HG02763 (cell line): ENCODE measurements around the gene SNIP1.
"Not testable (repeated sequence)": the region's sequence is repeated elsewhere in the genome, so short reads cannot be mapped to it uniquely, and the experiment has no call there.

Experiments used
- ATAC-seq: cut with Tn5 transposase; IDR thresholded peaks from one replicate; pipeline ENCODE4 v1.9.1; 2021; ENCODE audit warnings: mild to moderate bottlenecking, moderate library complexity; ENCODE audit not compliant: unreplicated experiment

Gene SNIP1, protein sequence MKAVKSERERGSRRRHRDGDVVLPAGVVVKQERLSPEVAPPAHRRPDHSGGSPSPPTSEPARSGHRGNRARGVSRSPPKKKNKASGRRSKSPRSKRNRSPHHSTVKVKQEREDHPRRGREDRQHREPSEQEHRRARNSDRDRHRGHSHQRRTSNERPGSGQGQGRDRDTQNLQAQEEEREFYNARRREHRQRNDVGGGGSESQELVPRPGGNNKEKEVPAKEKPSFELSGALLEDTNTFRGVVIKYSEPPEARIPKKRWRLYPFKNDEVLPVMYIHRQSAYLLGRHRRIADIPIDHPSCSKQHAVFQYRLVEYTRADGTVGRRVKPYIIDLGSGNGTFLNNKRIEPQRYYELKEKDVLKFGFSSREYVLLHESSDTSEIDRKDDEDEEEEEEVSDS

DNA sequence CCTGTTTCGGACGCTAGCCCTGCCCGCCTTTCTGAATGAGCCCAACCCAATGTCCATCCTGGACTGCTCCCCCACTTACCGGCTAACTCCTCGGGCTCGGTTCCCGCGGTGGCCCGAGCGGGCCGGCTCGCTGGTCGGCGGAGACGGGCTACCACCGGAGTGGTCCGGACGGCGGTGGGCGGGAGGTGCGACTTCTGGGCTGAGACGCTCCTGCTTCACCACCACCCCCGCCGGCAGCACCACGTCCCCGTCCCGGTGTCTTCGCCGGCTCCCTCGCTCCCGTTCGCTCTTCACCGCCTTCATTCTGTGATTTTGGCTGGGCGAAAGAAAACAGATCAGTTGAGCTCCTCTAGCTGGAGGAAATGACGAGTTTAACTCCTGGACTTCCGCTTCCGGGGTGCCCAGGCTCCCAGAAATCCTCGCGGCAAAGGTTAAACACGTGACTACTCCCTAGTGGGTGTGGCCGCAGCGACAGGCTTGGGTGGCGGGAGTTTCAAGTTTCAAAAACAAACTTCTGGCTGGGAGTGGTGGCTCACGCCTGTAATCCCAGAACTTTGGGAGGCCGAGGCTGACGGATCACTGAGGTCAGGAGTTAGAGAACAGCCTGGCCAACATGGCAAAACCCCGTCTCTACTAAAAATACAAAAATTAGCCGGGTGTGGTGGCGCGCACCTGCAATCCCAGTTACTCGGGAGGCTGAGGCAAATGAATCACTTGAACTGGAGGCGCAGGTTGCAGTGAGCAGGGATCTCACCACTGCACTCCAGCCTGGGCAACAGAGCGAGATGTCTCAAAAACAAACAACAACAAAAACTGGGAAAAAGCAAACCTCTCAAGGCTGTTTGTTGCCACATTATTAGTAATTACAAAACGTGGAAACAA is at the start of gene SNIP1:
Gene SNIP1 (minus strand): TSS at position 367 of the 882 bp plus-strand sequence. CDS start 64 bp downstream, at position 303.
- peak; percentile 81 for ATAC-seq

DNA sequence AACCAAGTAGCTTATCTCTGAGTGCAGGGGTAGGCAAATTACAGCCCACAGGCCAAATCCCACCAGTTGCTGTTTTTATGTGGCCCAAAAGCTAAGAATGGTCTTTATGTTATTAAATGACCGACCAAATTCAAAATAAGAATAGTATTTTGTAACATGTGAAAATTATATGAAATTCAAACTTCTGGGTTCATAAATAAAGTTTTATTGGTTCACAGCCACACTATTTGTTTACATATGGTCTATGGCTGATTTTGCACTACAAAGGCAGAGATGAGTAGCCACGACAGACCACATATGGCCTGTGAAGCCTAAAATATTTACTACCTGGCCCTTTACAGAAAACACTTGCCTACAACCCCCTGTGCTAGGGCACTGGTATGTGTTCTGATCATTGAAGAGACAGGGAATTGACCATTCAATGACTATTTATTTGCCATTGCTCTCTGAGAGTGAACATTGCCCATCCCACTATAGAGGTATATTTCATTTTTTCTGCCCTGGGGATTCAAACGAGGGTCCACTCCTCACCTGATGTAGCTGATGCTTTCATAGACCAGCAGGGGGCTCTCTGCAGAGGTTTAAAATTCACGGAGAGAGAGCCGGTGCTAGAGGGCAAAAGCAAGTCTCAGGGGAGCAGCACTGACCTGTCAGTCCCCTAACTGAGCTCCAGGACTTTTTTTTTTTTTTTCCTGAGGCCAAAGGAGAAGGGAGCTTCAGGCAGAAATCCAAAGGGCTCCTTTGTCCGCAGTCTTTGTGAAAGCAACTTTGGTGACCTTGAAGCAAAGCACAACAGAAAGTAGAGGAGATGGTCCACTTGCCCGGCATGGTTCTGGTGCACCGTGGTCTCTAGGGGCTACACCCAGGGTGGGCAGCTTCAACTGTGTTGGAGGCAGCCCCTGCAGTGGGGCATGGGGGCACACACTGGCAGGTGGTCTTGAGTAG is 48.9 kb upstream of the SNIP1 start:
- ATAC-seq: no peak

DNA sequence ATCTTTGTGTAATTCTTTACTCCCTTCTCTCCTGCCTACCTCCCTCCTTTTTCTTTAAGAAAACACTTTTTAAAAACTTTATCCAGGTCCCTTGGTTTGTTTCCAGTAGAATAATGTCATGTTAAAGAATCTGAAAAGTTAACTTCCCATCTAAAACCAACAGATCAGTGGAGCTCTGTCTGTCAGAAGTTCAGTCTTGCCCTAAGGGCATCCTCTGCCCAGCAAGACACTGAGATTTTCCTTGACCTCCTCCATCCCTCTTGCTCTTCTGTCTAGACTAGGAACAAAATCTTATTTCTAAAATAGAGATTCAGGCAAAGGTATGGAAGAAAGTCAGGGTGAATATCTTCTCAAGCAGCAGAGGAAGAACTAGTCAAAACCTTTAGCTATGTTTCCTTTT is 47.3 kb upstream of the SNIP1 start:
- no peak for ATAC-seq

DNA sequence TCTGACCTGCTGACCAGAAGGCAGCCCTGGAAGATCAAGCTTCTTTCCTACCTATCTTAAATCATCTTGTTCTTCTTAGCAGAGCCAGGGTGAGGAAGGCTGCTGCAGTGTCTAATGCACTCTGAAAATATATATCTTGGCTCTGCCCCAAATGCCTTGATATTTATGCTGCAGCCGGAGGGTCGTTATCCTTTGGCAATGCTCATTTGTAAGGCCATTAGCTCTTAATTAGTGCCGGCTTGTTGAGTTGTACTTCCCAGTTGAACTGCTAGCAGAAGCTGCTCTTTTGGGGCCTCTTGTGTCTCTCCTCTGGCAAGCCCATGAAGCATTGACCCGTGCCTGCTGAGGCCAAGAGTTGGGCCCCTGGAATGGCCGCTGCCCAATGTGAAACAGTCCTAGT is 45.8 kb upstream of the SNIP1 start:
- no peak for ATAC-seq

DNA sequence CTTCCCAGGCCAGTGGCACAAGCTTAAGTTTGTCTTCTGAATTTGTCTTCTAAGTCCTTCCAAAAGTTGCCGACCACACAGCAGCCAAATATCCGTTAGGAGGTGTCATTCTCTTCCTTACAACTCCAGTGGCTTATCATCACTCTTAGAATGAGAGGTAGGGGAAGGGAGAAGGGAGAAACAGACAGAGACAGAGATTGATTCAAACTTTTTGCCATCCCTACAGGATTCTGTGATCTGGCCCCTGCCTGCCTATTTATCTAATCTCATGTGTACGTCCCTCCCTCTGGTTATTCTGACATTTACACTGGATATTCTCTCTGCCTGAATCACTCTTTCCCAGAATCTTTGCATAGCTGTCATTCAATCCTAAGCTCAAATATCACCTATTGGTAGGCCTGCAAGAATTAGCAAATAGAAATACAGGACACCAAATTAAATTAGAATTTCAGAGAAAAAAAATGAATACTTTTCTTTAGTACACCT is 42.1 kb upstream of the SNIP1 start:
- no peak for ATAC-seq

DNA sequence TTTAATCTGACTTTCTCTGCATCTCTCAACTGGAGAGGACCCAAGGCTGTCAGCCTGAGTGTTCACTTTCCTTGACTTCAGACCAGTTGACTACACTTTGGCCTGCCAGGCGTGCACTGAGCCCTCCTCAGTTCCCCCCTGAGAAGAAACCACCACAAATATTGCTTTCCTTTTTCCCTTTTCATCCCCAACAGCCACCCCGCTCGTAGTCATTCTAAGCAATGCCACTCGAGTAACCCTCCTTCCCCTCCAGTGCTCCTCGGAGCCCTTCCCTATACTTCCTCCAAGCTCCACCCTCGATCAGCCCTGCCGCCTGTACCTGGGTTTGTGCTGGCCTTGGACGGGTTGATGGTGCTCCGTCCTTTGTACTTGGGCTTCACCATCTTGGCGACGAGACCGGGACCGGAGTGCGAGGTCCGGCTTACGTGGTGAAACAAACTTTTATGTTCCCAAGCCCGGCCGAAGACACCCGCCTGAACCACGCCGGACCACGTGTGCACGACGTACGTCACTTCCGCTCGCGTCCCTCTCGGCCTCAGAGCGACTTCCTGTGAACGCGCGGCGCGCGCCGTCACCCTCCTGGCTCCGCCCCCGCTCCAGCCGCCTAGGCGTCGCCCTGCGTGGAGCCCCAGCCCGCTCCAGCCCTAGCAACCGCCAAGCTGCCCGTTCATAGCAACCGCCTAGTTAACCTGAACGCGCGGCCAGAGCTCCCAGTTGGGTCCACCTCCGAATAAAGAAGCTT is 41.5 kb upstream of the SNIP1 start, which contains the start of gene GNL2:
Gene GNL2 (minus strand): TSS at position 498 of the 742 bp plus-strand sequence. CDS start 115 bp downstream, at position 383.
- peak; percentile 97 for ATAC-seq

DNA sequence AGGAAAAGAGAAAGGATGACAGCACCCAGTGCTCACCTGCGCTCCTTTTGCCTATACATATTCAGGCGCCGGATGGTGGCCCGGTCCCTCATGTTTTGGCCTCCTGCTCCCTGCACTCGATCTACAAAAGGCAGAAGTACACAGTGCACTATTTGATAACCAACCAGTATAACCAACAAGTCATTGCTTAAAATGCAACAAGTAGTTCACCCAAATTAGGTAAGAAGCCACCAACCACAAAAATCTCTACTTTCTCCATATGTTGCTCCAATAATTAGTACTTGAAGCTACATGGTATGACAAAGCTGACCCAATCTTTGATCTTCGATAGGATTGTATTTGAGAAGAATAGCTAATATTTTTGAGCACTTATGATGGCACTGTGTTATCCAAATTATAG is 39.6 kb upstream of the SNIP1 start:
- ATAC-seq: no peak

DNA sequence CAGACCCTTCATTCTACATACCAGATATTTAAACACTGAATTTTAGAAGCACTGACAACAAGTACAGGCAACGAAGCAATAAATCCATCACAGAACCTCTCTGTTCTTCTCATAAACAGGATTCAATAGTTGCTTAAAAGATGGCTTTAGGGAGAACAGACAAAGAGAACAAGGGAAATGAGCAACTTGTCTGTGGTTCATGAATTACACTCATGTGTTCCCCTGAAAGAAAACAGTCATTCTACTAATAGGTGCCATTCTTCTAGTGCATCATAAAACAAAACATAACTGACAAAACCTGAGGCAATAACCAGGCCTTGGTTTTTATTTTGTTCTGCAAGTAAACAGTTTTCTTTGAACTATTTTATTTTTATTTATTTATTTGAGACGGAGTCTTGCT is 34.8 kb upstream of the SNIP1 start:
- ATAC-seq: no peak

DNA sequence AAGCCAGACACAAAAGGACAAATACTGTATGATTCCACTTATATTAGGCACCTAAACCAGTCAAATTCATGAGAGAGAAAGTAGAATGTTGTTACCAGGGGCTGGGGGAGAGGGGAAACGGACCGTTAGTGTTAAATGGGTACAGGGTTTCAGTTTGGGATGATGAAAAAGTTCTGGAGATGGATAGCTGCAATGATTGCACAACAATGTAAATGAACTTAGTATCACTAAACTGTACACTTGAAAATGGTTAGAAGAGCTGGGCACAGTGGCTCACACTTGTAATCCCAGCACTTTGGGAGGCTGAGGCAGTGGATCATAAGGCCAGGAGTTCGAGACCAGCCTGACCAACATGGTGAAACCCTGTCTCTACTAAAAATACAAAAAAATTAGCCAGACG is 30.5 kb upstream of the SNIP1 start:
- not testable (repeated sequence) for ATAC-seq

DNA sequence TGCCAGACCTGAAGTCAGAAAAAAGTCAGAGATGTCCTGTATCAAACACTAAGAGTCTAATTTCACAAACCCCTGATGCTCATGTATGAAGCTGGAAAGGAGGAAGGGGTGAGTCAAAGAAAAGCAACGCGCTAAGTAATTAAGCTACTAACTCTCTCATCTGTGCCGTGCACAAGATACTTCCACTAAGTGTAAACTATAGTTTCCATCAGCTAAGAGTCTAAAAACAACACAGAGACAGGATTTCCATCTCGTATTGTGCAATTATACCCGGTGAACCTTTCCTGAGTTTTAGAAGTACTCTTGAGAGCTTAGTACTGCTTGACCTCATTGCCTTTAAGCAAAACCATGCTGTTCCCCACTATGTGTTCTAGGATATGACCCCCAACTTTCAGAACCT is 21.6 kb upstream of the SNIP1 start:
- no peak for ATAC-seq

DNA sequence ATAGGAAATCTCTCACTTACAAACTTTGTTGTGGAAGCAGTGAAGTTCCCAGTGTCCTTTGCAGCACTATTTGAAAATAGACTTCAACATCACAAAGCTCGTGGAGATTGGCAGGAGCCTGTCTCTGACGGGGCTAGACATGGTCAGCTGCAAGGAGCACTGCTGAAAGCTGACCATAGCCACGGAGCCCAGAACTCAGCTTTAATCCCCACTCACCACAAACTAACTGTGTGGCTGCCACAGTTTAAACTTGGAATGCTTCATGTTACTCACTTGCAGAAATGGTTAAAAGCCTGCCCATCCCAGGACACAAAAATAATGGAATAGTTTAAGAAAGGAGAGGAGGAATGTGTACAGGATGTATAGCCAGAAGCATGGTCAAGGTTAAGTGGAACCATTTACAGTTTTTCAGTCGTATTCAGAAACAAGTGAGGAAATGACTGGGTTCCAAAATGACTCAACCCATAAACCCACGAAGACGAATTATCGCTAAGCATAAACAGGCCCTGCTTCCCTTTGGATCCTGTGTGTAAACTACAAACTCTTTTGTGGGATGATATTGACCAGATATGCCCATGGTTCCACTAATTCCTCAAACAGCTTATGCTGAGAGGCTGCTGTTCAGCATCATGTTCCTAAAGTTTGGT is 20.9 kb upstream of the SNIP1 start:
- no peak for ATAC-seq

DNA sequence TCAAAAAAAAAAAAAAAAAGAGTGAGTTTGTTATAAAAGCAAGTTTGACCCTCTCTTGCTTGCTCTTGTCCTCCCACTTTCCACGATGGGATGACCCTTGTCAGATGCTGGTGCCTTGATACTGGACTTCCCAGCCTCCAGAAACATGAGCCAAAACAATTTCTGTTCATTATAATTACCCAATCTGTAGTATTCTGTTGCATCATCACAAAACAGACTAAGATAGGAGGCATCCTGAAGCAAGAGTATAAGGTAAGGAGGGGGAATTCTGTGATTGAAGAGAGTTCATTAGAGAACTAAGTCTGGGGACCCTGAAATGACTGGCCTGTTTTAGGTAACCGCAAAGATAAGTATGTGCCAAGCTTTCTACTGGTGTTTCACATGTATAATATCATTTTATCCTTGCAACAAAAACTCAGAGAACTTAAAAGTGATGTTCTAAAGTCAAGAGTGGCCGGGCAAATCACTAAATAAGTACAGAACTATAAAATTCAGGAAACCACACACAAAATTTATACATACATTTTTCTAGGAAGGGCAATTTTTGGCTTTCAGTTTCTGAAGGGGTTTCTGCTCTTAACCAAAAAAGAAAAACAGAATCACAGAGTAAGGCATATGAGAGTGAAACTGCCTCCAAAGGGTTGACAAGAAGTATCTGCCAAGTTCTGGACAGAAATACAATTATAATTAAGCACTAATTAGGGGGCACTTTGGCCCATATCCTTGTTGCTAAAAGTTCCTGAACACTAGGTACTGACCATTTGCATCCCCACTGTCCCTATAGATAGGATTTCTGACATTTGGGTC is 16.6 kb upstream of the SNIP1 start:
- ATAC-seq: no peak

DNA sequence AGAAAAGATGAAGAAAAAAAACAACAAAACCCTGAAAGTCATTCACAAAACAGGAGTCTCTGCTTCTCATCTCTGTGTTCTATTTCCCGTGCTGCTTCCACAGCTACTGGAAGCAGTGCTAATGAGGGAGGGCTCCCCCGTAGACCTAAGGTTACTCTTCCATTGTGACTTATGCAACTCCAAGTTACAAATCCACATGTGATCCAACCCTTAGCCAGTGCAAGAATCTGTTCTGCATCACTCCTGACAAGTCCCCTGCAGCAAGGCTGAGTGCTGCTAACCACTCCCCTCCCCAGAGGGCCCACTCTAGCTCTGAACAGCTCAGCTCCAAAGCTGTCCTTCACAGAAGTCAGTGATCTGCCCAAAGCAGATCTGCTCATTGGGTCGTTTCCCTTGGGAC is 12.9 kb upstream of the SNIP1 start:
- ATAC-seq: no peak

DNA sequence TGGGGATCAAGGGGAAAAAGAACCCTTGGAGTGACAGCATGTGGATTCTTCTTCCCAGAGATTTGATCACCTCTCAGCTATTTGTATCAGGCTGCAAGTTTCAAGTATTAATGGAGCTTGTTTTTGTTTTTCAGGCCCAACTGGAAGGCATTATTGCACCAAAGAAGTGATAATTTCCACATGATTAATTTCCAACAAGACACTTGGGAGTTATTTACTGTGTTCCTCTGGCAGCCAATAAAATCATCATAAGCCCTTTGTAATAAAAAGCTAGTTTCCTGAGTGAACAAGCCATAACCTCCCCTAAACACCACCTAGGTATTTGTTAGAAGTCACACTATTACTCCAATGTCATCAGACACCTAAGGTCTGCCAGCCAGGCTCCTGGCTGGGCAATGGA is 10.8 kb upstream of the SNIP1 start:
- ATAC-seq: no peak

DNA sequence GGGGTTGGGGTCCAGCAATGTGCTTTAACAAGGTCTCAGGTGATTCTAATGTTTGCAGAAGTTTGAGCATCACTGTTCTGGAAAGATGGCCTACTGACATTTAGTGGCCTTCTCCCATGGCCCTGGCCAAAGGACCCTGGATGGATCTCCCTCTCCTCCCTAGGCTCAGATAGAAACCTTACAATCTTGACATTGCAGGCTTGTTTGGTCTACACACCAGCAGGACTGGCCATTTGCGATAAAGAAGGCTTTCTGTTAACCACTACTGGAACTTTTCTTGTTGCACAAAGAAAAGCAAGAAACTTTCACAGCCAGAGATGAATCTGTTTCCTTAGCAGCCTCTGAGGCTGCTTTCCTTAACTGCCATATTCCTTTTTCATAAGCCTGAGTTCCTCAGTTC is 8.9 kb upstream of the SNIP1 start:
- no peak for ATAC-seq

DNA sequence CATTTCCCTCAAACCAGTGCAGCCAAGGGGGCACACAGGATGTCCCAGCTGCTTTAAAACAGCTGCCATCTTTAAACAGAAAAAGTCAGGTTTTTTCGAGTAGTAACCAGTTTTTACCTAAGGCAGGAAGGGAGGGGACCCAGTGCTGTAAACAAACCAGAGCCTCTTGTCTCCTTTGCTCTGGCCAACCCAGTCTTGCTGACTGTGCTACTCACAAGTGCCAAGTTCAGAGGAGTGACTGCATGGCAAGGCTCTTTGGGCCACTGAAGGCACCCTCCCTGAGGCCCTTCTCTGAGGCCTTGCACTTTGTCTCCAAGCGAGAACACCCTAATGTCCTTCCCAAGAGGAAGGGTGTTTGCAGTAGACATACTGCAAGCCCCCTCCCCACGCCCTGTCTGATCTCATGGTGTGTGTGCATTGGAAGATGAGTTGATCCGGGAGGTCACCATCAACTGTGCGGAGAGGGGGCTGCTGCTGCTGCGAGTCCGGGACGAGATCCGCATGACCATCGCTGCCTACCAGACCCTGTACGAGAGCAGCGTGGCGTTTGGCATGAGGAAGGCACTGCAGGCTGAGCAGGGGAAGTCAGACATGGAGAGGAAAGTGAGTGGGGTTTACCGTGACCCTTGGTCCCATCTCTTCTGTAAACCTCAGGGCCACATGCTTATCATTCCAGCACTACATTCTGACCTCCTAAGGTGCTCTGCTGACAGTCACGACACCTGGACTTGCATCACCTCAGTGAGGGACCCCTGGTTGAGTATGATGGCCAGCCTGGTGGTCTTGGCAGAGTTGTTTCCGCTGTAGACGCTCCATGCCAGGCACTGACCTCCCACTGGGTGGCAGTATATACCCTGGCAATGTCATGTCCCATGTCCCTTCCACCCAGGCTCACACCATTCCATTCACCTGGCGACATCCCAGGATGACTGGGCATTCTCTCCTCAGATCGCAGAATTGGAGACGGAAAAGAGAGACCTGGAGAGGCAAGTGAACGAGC is 7.3 kb upstream of the SNIP1 start:
- ATAC-seq: no peak

DNA sequence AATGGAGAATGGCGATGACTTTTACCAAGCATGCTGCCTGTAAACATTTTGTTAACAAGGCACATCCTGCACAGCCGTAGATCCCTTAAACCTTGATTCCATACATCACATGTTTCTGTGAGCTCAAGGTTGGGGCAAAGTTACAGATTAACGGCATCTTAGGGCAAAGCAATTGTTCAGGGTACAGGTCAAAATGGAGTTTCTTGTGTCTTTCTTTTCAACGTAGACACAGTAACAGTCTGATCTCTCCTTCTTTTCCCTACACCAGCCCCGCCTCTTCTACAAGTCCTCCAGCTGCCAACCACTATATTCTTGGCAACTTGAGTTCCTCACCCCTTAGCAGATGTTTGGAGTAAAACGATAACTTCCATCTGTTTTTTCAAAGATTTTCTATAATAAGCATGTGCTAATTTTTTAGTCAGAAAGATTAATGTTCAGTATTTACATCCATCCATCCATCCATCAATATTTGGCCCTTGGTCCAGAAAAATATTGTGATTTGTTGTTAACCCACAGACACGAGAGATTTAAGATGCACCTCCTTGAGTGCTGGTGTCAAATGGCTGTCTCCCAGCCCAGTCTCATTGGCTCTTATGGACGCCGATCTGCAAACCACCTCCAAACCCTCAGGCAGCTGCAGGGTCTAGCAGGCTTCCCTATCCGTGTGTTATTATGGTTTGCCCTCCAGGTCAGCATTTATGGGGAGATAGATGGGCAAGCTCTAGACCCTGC is 6.5 kb upstream of the SNIP1 start:
- ATAC-seq: no peak
